ENCODE measurements around the gene SEZ6L.

- TF ChIP-seq CTCF (IDR thresholded peaks at IDR 0.05) (no peak), EP300 (IDR thresholded peaks at IDR 0.05) (no peak), POLR2A (IDR thresholded peaks at IDR 0.05; ENCODE audit: low read depth) (no peak), POLR2AphosphoS5 (IDR thresholded peaks at IDR 0.05) (no peak)
These were observed 153.8 kb downstream of the SEZ6L start for GRCh38 chr22:26323013-26323412.
